CD4-positive, alpha-beta T cell treated with Interleukin-10 for 1 hour (primary cell): ENCODE data around the gene TECR.
"Not testable (repeated sequence)": the region's sequence is repeated elsewhere in the genome, so short reads cannot be mapped to it uniquely, and the experiment has no call there.

Experiments
- DNase-seq: peaks from one replicate; pipeline ENCODE4 v3.0.0-alpha.2; 2020

TECR gene

DNA sequence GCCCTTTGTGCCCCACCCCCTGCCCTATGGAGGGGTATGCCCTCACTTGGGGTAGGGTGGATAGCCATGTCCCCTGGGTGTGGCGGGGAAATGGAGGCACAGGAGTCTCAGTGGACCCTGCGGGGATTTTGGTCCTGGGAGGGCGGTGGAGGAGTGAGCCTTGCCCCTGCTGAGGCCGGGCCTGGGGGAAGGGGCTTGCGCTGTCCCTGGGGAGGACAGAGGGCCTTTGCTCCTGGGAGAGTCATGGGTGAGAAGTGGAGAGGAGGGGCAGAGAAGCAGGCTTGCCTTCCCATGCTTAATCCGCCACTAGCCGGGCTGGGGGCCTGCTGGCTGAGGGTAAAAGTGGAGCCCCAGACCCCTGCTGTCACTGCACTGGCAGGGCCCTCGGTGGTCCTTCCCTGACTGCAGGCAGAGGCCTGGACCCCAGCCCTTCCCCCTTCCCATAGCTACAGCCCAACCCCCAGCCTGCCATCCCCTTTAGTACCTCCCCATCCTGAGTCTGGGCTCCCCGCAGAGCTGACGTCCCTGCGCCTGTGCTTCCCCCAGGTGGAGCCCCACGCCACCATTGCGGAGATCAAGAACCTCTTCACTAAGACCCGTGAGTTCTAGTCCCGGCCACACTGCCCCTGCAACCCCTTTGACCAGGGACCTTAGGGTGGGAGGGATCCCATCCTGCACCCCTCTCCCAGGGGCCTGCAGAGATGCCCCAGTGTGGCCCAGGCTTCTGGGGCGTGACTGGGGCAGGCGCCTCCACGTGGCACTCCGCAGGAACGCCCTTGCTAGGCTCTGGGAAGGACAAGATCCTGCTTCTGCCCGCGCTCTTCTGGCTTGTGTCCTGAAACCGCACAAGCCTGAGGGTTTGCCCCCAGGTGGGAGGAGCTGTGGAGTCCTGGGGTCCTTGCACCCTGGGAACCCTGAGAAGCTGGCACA lies 33.5 kb downstream of the TECR start:
- no peak for DNase-seq

DNA sequence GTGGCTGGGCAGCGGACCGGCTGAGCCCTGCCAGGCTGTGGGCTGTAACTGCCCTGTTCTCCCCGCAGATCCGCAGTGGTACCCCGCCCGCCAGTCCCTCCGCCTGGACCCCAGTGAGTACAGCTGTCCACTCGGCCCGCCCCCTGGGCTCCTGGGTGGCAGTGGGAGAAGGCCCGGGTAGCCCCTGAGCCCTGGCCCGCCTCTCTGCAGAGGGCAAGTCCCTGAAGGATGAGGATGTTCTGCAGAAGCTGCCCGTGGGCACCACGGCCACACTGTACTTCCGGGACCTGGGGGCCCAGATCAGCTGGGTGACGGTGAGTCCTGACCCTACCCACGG lies 34.2 kb downstream of the TECR start:
- no peak for DNase-seq

DNA sequence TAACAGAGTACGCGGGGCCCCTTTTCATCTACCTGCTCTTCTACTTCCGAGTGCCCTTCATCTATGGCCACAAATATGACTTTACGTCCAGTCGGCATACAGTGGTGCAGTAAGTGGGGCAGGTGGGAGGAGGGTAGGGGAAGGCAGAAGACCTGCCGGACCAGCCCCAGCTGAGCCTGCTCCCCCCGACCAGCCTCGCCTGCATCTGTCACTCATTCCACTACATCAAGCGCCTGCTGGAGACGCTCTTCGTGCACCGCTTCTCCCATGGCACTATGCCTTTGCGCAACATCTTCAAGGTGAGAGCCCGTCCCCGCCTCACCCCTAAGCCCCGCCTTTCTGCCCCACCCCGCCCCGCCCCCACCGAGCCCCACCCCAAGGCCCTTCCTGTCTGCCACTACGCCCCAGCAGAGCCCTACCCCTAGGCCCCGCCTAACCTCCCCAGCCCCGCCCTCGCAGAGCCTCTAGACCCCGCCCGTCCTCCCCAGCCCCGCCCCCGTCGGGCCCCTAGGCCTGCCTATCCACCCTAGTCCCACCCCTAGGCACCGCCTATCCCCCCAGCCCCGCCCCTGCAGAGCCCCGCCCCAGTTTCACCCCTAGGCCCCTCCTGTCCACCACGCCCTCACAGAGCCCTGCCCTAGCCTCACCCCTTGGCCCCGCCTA lies 34.7 kb downstream of the TECR start:
- DNase-seq, result peak; percentile 59

DNA sequence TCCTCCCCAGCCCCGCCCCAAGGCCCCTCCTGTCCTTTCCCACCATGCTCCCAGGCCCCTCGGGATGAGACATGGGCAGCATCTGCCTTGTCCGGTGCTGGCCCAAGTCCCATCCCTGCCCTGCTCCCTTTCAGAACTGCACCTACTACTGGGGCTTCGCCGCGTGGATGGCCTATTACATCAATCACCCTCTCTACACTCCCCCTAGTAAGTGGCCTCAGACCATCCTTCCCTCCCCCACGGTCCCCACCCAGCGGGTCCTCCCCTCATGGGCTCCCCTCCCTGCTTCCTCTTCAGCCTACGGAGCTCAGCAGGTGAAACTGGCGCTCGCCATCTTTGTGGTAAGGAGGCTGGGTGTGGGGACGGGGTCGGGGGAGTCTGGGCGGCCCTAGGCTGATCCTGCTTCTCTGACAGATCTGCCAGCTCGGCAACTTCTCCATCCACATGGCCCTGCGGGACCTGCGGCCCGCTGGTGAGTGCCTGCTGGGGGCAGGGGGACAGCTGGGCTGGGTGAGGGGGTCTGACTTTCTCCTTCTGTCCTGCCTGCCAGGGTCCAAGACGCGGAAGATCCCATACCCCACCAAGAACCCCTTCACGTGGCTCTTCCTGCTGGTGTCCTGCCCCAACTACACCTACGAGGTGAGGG lies 35.4 kb downstream of the TECR start:
- not testable (repeated sequence) for DNase-seq

DNA sequence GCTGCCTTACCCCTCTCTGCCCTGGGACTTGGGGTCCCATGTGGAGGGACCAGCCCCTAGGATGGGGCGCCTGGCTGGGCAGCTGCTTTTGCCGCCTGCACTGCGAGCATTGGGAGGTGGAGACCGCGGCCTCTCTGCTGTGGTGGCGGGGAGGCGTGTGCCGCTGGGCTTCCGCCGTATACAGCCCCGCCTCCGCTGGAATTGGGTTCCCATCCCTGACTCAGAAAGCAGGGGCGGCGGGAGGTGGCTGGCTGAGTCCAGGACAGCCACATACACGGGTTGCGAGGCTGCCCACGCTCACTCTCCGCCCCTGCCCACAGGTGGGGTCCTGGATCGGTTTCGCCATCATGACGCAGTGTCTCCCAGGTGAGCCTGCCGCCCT lies 35.9 kb downstream of the TECR start:
- DNase-seq, result no peak

DNA sequence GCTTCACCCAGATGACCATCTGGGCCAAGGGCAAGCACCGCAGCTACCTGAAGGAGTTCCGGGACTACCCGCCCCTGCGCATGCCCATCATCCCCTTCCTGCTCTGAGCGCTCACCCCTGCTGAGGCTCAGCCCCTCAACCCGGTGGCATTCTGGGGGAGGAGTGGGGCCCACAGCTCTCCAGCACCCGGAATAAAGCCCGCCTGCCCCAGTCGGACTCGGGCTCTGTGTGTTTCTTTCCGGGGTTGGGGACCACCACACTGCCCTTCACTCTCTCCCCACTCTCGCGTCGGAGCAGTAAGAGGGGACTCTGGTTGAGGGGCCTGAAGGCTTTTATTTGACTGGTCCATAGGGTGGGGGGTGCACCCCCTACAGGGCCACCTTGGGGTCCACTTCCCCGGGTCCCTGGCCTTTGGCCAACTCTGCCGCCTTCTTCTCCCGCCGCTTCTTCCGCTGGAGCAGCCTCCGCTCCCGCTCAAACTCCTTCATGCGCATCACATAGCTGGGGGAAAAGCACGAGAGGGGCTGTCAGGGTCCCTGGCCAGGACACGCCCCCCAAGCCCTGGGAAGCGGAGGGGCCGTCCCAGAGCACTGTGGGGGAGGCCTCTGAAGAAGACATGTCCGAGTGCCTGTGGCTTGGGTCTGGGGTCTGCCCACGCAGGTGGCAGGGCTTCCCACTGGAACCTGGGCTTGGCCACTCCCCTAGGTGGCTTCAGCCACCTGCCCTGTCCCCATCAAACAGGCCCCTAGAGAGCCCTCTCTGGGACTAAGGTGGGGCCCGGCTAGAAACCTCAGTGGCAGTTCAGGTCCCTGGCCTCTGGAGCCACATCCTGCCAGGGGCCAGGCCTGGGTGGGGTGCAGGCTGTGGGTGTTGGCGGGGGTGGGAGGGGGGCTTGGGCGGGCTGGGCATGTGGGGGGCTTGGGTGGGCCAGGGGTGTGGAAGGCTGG lies 36.6 kb downstream of the TECR start:
- no peak for DNase-seq

DNA sequence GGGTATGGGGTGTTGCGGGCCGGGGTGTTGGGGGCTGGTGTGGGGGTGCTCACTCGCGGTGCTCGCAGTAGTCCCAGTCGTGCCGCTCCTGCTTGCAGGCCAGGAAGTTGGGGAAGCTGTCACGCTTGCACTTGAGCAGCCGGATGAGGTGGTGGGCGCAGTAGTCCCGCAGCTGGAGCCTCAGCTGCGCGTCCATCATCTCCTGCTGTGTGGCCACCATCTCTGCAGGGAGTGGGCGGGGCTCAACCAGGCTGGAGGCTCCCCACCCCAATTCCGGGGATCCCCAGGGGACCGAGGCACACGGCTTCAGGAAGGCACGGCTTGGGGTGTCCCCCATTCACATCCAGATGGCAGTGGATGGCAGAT lies 37.3 kb downstream of the TECR start:
- no peak for DNase-seq

DNA sequence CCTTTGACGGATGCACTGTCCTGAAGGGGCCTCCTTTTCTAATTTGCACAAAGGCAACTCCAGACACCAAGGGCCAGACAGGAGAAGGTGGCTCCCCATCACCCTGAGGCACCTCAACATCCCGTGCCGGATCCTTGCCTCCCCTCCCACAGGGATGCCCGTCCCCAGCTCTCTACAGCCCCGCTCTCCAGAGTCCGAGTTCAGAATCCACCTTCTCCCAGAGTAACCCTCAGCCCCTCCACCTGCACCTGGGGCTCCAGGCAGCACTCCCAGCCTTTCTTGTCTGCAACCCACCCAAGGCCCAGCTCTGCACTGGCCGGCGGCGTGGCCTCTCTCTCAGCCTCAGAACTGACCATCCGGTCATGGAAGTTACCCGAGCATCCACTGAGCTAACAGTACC lies 37.7 kb downstream of the TECR start:
- no peak for DNase-seq

DNA sequence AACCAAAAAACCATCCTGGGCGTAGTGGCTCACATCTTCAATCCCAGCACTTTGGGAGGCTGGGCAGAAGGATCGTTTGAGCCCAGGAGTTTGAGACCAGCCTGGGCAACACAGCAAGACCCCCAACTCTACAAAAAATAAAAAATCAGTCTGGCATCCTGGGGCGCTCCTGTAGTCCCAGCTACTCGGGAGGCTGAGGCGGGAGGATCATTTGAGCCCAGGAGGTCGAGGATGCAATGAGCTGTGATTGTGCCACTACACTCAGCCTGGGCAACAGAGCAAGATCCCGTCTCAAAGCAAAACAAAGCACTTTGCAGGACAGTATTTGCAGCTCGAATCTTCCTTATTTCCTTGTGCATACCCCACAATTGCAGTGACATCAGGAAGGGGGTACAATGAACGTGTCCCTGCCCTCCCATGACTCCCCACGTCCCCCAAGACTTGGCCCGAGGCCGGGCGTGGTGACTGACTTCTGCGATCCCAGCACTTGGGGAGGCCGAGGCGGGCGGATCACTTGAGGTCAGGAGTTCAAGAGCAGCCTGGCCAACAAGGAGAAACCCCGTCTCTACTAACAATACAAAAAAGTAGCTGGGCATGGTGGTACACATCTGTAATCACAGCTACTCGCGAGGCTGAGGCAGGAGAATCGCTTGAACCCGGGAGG lies 41.6 kb downstream of the TECR start:
- DNase-seq, result no peak

DNA sequence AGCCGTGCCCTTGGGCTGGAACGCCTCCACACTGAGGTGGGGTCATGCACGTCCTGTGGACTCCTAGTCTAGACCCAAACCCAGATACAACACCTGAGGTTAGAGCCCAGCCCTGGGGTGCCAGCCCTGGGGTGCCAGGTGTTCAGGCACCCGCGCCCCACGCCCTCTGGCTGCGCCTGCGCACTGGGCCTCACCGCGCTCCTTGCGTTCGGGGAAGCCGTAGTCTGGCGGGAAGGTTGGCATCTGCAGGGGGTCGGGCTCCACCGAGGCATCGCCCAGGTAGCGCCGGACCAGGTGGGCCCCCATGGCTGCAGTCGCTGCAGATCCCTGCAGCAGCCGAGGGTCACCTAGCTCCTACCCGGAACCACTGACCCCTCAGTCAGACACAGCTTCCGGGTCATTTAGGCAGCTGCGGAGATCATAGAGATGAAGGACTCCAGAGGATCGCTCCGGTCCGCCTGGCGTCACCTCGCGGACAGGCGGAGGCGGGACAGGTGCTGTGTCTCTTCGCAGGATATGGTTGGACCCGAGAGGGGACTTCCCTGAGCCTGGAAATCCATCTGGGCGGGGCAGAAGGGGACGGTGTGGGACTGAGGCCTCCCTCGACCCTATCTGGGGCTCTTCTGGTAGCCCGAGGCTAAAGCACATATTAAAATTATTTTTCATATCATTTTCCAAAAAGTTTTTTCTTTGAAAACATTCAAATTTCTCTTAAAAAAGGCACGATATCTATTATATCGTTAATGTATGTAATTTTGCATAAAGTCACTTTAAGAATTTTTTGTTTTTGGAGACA lies 42.5 kb downstream of the TECR start, which contains the start of gene NDUFB7:
NDUFB7 (minus strand) TSS at position 372 of the 796 bp plus-strand sequence; CDS start at position 306, 66 bp downstream.
- peak; percentile 94 for DNase-seq

DNA sequence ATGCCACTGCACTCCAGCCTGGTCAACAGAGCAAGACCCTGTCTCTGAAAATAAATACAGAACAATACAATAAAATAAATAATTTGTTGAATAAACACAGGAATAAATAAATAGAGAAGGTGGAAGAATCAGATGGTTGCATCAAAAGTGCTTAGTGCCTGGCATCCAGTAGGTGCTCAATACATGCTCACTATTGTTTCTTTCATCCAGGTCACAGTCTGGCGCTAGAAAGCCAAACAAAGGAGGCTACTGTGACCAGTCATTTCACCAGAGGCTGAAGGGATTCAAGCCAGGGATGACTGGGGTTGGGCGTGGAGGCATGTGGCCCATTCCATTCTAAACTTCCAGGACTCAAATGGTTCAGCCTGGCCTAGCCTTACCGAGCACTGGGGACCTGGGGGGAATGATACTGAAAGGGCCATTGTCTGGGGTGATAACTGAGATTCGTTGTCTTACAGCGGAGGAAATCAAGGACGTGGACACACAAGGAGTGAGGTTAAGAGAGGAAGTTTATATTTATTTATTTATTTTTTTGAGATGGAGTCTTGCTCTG lies 46.1 kb downstream of the TECR start:
- DNase-seq, result no peak

DNA sequence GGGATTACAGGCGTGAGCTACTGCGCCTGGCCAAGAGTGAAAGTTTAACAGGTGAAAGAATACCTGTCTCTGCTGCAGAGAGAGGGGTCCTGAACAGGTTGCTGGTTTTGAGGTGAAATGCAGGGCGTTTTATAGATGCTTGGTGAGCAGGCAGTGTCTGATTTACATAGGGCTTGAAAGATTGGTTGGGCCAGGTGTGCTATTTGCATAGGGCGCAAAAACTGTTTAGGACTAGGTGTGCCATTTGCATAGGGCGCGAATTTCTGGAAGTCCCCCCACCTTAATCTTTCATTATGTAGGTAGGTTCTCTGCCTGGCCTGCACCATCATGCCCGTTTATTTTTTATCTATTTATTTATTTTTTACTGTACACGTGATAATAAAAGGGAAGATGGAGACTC lies 47.0 kb downstream of the TECR start:
- DNase-seq, result no peak

DNA sequence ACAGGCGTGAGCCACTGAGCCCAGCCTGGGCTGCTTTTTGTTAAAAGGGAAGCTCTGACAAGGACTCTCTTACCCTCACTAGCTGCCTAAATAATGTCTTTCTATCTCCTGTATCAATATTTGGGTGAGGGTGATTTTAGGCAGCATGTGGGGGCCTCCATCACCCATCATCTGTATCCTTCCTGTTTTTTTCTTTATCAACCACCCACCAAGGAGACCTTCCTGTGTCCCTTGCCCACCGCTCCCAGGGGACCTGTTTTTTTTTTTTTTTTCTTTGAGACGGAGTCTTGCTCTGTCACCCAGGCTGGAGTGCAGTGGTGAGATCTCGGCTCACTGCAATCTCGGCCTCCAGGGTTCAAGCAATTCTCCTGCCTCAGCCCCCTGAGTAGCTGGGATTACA lies 47.9 kb downstream of the TECR start:
- no peak for DNase-seq

DNA sequence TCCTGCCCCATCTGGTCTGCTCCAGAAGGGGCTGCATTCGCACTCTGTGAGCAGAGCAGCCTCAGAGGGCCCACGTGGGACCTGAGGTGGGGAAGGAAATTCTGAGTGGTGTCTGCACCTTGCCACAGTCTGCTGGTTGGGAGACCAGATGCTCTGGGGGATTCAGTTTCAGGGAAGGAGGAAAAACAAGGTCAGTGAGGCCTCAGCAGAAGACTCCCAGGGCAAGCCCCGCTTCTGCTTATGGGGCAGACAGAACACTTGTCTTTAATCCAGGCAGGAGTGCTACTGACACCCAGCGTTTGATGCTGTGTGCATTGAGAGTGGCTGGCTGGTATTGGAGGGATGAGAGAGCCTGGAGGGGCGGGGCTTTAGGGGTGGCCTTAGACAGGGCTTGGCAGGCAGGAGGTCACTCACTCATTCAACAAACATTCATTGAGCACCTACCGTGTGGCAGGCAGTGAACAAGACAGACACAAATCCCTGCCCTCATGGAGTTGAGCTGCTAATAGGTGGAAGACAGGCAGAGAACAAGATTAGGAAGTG lies 48.6 kb downstream of the TECR start:
- DNase-seq, result no peak

DNA sequence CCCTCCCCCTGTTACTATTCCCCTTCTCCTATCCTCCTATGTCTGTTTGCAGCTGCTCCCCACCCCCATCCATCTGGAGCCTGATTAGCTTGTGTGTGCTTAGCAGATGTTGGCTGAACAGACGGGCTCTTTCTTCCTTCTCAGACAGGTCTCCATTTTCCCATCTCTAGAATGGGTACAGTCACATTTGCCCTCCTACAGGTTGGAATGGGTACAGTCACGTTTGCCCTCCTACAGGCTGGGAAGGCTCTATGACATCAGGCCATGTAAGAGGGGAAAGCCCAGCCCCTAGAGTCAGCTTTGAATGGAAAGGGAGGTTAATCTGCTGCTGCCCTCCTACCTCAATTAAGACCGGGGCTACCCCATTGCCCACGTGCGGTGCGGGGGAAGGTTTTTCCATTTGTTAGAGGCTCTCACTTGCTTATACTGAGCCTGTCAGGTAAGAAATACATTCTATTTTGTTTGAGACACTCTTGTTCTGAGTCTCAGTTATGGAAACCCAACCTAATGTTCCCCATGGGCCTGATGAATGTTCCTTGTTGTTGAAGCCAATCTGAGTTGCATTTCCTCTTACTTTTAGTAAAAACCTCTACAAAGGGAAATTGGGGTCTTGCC lies 51.3 kb downstream of the TECR start:
- DNase-seq, result no peak

DNA sequence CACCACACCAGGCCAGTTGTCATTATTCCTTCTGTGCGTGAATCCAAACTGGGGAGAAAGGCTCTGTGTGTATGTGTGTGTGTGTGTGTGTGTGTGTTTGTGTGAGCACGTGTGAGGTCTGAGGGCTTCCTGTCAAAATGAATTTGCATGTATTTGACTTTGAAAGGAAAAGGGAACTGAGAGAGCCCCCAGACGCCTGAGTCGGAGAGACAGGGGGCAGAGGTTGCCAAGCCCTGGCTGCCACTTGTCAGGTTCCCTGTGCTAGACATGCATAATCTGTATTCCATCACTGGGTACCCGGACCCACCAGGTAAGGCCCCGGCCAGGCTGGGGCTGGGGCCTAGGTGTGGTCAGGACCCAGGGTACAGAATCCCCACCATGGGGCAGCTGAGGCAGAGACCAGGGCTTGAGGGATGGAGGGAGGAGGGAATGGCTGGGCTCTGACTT lies 53.5 kb downstream of the TECR start, which contains the start of gene CLEC17A:
CLEC17A (plus strand) TSS at position 191 of the 447 bp plus-strand sequence; CDS start at position 268, 77 bp downstream.
- DNase-seq, result peak; percentile 16

DNA sequence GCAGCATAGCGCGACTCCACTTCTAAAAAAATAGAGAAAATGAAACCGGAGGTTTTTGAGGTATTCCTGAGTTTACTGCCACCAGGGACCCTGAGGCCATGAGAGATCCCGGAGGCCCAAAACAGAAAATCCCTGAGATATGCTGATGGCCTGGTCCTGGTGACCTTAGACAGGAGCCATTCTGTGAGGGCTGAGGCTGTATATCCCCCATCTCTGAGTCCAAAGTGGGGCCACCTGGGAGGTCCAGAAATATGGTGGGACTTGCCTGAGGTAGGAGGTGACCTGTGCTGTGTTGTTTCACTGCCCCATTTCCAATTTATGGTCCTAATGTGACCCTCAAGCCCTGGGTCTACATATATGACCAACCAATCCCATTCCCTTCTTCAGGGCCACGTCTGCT lies 55.0 kb downstream of the TECR start:
- DNase-seq, result not testable (repeated sequence)

DNA sequence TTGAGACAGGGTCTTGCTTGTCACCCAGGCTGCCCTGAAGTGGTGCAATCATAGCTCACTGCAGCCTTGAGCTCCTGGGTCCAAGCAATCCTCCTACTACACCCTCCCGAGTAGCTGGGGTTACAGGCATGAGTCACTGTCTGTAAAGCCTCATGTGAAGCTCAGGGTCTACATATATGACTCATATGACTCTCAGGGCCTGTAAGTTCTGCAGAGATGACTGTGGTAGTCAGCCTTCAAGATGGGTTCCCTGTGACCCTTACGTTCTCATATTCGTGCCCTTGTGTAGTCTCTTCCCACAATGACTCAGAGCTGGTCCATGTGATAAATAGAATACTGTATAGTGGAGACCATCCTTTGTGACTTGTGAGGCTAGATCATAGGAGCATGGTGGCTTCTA lies 55.8 kb downstream of the TECR start:
- DNase-seq, result not testable (repeated sequence)

DNA sequence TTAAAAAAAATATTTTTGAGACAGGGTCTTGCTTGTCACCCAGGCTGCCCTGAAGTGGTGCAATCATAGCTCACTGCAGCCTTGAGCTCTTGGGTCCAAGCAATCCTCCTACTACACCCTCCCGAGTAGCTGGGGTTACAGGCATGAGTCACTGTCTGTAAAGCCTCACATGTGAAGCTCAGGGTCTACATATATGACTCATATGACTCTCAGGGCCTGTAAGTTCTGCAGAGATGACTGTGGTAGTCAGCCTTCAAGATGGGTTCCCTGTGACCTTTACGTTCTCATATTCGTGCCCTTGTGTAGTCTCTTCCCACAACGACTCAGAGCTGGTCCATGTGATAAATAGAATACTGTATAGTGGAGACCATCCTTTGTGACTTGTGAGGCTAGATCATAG lies 60.0 kb downstream of the TECR start:
- not testable (repeated sequence) for DNase-seq

DNA sequence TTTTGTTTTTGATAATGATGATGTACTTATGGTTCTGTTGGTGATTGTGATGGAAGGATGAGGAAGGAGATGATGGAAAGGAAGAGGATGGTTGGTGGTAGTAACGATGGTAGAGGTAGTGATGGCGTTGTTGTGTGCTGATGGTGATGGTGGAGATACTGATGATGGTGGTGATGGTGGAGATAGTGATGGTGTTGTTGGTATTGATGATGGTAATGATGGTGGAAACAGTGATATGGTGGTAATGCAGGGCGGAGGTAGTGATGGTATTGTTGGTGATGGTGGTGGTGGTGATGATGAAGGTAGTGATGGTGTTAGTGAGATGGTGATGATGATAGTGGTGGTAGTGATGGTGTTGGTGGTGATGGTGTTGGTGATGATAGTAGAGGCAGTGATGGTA lies 66.2 kb downstream of the TECR start:
- DNase-seq, result no peak
